Measurements from ENCODE around the gene NHLH2. TPM values are rescaled to one million over a fixed set of nuclear protein-coding genes. Genes with fewer than 3 reads are reported as not detected.
A peak's percentile ranks its signal among the peaks of the same experiment; 100 is the strongest.

Gene NHLH2
- total RNA-seq, 1 donor from 2014 or later: not detected

DNA sequence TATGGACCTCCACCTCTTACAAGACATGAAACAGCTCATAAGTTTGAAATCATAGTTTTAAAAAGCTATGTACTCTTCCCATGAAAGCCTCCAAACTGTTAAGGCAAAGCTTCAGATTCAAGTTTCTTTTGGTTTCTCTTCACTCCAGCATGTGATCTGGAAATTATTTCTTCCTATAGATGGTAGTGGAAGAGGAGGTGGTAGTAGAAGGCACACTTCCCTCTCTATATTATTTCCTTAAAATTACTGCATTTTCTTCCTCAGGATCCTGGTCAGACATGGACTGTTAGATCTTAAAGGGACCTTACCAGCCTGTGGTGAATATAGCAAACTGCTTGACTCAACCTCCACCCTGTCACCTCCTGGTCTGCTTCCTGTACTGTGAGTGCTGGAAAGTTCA lies 31.9 kb downstream of the NHLH2 start:
- intact Hi-C loops (cut with DNase I): no loop called here

GRCh38 chr1:115807723-115808122 lies 33.2 kb downstream of the NHLH2 start:
- peak; percentile 27 to 55 (median 39) for TF ChIP-seq CTCF (IDR thresholded peaks at IDR 0.05)
- intact Hi-C loops (cut with DNase I): loop anchor here (2.0 kb wide), 1 partner anchor 173 kb away; no protein-coding TSS in a partner anchor
- no peak for DNase-seq (ENCODE audit: low spot score in 2 of 2)
- Histone ChIP-seq H3K27me3 (no peaks in the 10 kb centered on the region), H3K27ac (no peak overlapping the region), H3K4me3 (no peak overlapping the region), H3K4me1 (no peaks in the 10 kb centered on the region), H3K9me3 (no peaks in the 10 kb centered on the region), H3K36me3 (no peaks in the 10 kb centered on the region)

More for the DNA sequence above, 31.9 kb downstream of the NHLH2 start:
- TF ChIP-seq CTCF (IDR thresholded peaks at IDR 0.05): no peak
- DNase-seq (ENCODE audit: low spot score in 2 of 2): no peak
- Histone ChIP-seq H3K27me3 (no peaks in the 10 kb centered on the region), H3K9me3 (no peaks in the 10 kb centered on the region), H3K36me3 (no peaks in the 10 kb centered on the region), H3K27ac (no peak overlapping the region), H3K4me3 (no peak overlapping the region), H3K4me1 (no peaks in the 10 kb centered on the region)

- no peak for DNase-seq (ENCODE audit: low spot score in 2 of 2)
- Histone ChIP-seq H3K27ac (no peak overlapping the region), H3K27me3 (no peaks in the 10 kb centered on the region), H3K36me3 (no peaks in the 10 kb centered on the region), H3K4me3 (no peak overlapping the region), H3K4me1 (no peaks in the 10 kb centered on the region), H3K9me3 (no peaks in the 10 kb centered on the region)
- intact Hi-C loops (cut with DNase I): no loop called here
- no peak for TF ChIP-seq CTCF (IDR thresholded peaks at IDR 0.05)
Measured at GRCh38 chr1:115805597-115805996, 35.3 kb downstream of the NHLH2 start.

- no peak for DNase-seq (ENCODE audit: low spot score in 2 of 2)
- intact Hi-C loops (cut with DNase I): no loop called here
- H3K36me3 ChIP-seq: no peaks in the 10 kb centered on the region
- no peak overlapping the region for H3K4me3 ChIP-seq
- H3K27ac ChIP-seq: no peak overlapping the region
- TF ChIP-seq CTCF (IDR thresholded peaks at IDR 0.05): no peak
- H3K9me3 ChIP-seq: no peaks in the 10 kb centered on the region
- H3K4me1 ChIP-seq: no peaks in the 10 kb centered on the region
- no peaks in the 10 kb centered on the region for H3K27me3 ChIP-seq
Measured at GRCh38 chr1:115802416-115802815, 38.5 kb downstream of the NHLH2 start.

GRCh38 chr1:115797486-115797885 lies 43.4 kb downstream of the NHLH2 start:
- DNase-seq (ENCODE audit: low spot score in 2 of 2): no peak
- Histone ChIP-seq H3K4me3 (no peak overlapping the region), H3K36me3 (no peaks in the 10 kb centered on the region), H3K9me3 (no peaks in the 10 kb centered on the region), H3K27ac (no peak overlapping the region), H3K4me1 (no peaks in the 10 kb centered on the region), H3K27me3 (no peaks in the 10 kb centered on the region)
- TF ChIP-seq CTCF (IDR thresholded peaks at IDR 0.05): no peak
- intact Hi-C loops (cut with DNase I): no loop called here

- no peaks in the 10 kb centered on the region for H3K9me3 ChIP-seq
- H3K27me3 ChIP-seq: no peaks in the 10 kb centered on the region
- H3K4me1 ChIP-seq: no peaks in the 10 kb centered on the region
- no peaks in the 10 kb centered on the region for H3K36me3 ChIP-seq
- H3K4me3 ChIP-seq: no peak overlapping the region
- no peak for TF ChIP-seq CTCF (IDR thresholded peaks at IDR 0.05)
- no peak overlapping the region for H3K27ac ChIP-seq
- no peak for DNase-seq (ENCODE audit: low spot score in 2 of 2)
- intact Hi-C loops (cut with DNase I): no loop called here
Measured at GRCh38 chr1:115796897-115797296, 44.0 kb downstream of the NHLH2 start.
